ENCODE results near the gene MCM8. TPM values are rescaled to one million over a fixed set of nuclear protein-coding genes. Genes with fewer than 3 reads are reported as not detected.

The MCM8 gene
- 10.1 and 17.0 TPM in 2 replicates for total RNA-seq

GRCh38 chr20:5950271-5951031 is at the start of gene MCM8, which contains the start of gene TRMT6:
TSS of gene MCM8 (plus strand) at chr20:5950652. CDS start at chr20:5952016, 1,364 bp downstream.
TSS of gene TRMT6 (minus strand) at chr20:5950533. CDS start at chr20:5950405, 128 bp downstream.

Other genes with a start within 250 kb of the MCM8 start
- 3.0 and 3.6 TPM in 2 replicates for gene SHLD1, start 200.3 kb upstream of the MCM8 start, total RNA-seq
- not detected in 2 replicates for gene CHGB, start 39.1 kb upstream of the MCM8 start, total RNA-seq
- 8.4 and 8.7 TPM in 2 replicates for gene TRMT6, start 119 bp upstream of the MCM8 start, total RNA-seq
- 29.6 and 52.3 TPM in 2 replicates for gene CRLS1, start 55.5 kb downstream of the MCM8 start, total RNA-seq
- gene LRRN4, start 103.4 kb downstream of the MCM8 start, total RNA-seq: not detected in 2 replicates
- 0.65 and 1.7 TPM in 2 replicates for gene FERMT1, start 172.4 kb downstream of the MCM8 start, total RNA-seq